HEK293 (cell line): ENCODE data around the gene DYDC1.

Experiments
- HOXD13 ChIP-seq: sonication (generic); formaldehyde crosslinking; IDR thresholded peaks from 2 replicates; pipeline ENCODE4 v1.8.0; 2022; ENCODE audit warnings: missing genetic modification reagents, borderline replicate concordance
- MZF1 ChIP-seq: fragments of 450-650 bp; formaldehyde crosslinking; IDR thresholded peaks from 2 replicates; pipeline ENCODE4 v1.5.1; 2017; ENCODE audit warnings: missing biosample characterization, missing genetic modification characterization, borderline replicate concordance
- RBAK ChIP-seq: fragments of 450-650 bp; formaldehyde crosslinking; IDR thresholded peaks from 2 replicates; pipeline ENCODE4 v1.5.1; 2016; ENCODE audit warnings: missing biosample characterization, missing genetic modification characterization
- YY1 ChIP-seq: fragments of 450-650 bp; formaldehyde crosslinking; IDR thresholded peaks from 2 replicates; pipeline ENCODE4 v1.5.1; 2018; ENCODE audit warnings: missing biosample characterization, missing genetic modification characterization
- ZNF133 ChIP-seq: fragments of 450-650 bp; formaldehyde crosslinking; IDR thresholded peaks from 2 replicates; pipeline ENCODE4 v1.5.1; 2016; ENCODE audit warnings: missing biosample characterization, missing genetic modification characterization
- ZNF24 ChIP-seq: fragments of 450-650 bp; formaldehyde crosslinking; IDR thresholded peaks from 2 replicates; pipeline ENCODE4 v1.5.1; 2016; ENCODE audit warnings: missing biosample characterization, missing genetic modification characterization
- ZNF341 ChIP-seq: fragments of 450-650 bp; formaldehyde crosslinking; IDR thresholded peaks from 2 replicates; pipeline ENCODE4; 2016; ENCODE audit warnings: low read depth, missing biosample characterization, missing genetic modification characterization
- ZNF433 ChIP-seq: fragments of 450-650 bp; formaldehyde crosslinking; IDR thresholded peaks from 2 replicates; pipeline ENCODE4 v1.5.1; 2016; ENCODE audit warnings: missing biosample characterization, missing genetic modification characterization, low read depth
- ZNF530 ChIP-seq: fragments of 450-650 bp; formaldehyde crosslinking; IDR thresholded peaks from 2 replicates; pipeline ENCODE4 v1.5.1; 2016; ENCODE audit warnings: low read depth, missing biosample characterization, missing genetic modification characterization
- ZNF776 ChIP-seq: fragments of 450-650 bp; formaldehyde crosslinking; IDR thresholded peaks from 2 replicates; pipeline ENCODE4 v1.5.0; 2017; ENCODE audit warnings: missing biosample characterization, missing genetic modification characterization, borderline replicate concordance
- TF ChIP-seq, protein P1 (sequence below): fragments of 450-650 bp; formaldehyde crosslinking; IDR thresholded peaks from 2 replicates; pipeline ENCODE4 v1.5.1; 2016; ENCODE audit warnings: missing biosample characterization, missing genetic modification characterization
- TF ChIP-seq, protein P2 (sequence below): fragments of 450-650 bp; formaldehyde crosslinking; IDR thresholded peaks from 2 replicates; pipeline ENCODE4 v1.5.1; 2016; ENCODE audit warnings: missing biosample characterization, missing genetic modification characterization
- TF ChIP-seq, protein P3 (sequence below): fragments of 450-650 bp; formaldehyde crosslinking; IDR thresholded peaks from 2 replicates; pipeline ENCODE4 v1.5.1; 2016; ENCODE audit warnings: missing biosample characterization, missing genetic modification characterization, low read depth
- TF ChIP-seq, protein P4 (sequence below): fragments of 450-650 bp; formaldehyde crosslinking; IDR thresholded peaks from 2 replicates; pipeline ENCODE4 v1.5.1; 2016; ENCODE audit warnings: missing biosample characterization, missing genetic modification characterization

DNA sequence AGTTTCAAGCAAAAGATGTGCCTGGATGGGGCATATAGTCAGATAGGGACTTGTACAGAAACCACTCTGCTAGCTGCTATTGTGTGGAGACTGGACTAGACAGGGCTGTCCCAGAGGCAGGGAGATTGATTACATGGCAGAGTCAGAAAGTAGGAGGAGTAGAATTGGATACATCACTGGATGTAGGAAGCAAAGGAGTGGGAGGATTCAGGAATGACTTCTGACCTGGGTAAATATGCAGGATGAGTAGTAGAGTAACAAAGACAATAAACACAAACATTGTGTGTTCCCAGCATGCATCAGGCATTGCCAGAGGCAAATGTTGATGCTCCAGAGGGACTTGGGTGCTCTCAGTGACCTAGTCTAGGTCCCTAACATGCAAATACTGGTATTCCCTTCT, 36.2 kb downstream of the DYDC1 start:
- TF ChIP-seq, protein P1, sequence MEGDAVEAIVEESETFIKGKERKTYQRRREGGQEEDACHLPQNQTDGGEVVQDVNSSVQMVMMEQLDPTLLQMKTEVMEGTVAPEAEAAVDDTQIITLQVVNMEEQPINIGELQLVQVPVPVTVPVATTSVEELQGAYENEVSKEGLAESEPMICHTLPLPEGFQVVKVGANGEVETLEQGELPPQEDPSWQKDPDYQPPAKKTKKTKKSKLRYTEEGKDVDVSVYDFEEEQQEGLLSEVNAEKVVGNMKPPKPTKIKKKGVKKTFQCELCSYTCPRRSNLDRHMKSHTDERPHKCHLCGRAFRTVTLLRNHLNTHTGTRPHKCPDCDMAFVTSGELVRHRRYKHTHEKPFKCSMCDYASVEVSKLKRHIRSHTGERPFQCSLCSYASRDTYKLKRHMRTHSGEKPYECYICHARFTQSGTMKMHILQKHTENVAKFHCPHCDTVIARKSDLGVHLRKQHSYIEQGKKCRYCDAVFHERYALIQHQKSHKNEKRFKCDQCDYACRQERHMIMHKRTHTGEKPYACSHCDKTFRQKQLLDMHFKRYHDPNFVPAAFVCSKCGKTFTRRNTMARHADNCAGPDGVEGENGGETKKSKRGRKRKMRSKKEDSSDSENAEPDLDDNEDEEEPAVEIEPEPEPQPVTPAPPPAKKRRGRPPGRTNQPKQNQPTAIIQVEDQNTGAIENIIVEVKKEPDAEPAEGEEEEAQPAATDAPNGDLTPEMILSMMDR (tag by site-specific recombination): no peak
- TF ChIP-seq YY1 (no peak), ZNF341 (tag by site-specific recombination) (no peak), ZNF24 (tag by site-specific recombination) (no peak), ZNF133 (tag by site-specific recombination) (no peak), ZNF776 (no peak), ZNF433 (tag by site-specific recombination) (no peak), ZNF530 (tag by site-specific recombination) (no peak), RBAK (tag by site-specific recombination) (no peak), HOXD13 (CRISPR knock-in tag) (no peak), MZF1 (no peak)
- TF ChIP-seq, protein P2, sequence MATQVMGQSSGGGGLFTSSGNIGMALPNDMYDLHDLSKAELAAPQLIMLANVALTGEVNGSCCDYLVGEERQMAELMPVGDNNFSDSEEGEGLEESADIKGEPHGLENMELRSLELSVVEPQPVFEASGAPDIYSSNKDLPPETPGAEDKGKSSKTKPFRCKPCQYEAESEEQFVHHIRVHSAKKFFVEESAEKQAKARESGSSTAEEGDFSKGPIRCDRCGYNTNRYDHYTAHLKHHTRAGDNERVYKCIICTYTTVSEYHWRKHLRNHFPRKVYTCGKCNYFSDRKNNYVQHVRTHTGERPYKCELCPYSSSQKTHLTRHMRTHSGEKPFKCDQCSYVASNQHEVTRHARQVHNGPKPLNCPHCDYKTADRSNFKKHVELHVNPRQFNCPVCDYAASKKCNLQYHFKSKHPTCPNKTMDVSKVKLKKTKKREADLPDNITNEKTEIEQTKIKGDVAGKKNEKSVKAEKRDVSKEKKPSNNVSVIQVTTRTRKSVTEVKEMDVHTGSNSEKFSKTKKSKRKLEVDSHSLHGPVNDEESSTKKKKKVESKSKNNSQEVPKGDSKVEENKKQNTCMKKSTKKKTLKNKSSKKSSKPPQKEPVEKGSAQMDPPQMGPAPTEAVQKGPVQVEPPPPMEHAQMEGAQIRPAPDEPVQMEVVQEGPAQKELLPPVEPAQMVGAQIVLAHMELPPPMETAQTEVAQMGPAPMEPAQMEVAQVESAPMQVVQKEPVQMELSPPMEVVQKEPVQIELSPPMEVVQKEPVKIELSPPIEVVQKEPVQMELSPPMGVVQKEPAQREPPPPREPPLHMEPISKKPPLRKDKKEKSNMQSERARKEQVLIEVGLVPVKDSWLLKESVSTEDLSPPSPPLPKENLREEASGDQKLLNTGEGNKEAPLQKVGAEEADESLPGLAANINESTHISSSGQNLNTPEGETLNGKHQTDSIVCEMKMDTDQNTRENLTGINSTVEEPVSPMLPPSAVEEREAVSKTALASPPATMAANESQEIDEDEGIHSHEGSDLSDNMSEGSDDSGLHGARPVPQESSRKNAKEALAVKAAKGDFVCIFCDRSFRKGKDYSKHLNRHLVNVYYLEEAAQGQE: no peak
- TF ChIP-seq, protein P3, sequence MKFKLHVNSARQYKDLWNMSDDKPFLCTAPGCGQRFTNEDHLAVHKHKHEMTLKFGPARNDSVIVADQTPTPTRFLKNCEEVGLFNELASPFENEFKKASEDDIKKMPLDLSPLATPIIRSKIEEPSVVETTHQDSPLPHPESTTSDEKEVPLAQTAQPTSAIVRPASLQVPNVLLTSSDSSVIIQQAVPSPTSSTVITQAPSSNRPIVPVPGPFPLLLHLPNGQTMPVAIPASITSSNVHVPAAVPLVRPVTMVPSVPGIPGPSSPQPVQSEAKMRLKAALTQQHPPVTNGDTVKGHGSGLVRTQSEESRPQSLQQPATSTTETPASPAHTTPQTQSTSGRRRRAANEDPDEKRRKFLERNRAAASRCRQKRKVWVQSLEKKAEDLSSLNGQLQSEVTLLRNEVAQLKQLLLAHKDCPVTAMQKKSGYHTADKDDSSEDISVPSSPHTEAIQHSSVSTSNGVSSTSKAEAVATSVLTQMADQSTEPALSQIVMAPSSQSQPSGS (tag by site-specific recombination): no peak
- TF ChIP-seq, protein P4, sequence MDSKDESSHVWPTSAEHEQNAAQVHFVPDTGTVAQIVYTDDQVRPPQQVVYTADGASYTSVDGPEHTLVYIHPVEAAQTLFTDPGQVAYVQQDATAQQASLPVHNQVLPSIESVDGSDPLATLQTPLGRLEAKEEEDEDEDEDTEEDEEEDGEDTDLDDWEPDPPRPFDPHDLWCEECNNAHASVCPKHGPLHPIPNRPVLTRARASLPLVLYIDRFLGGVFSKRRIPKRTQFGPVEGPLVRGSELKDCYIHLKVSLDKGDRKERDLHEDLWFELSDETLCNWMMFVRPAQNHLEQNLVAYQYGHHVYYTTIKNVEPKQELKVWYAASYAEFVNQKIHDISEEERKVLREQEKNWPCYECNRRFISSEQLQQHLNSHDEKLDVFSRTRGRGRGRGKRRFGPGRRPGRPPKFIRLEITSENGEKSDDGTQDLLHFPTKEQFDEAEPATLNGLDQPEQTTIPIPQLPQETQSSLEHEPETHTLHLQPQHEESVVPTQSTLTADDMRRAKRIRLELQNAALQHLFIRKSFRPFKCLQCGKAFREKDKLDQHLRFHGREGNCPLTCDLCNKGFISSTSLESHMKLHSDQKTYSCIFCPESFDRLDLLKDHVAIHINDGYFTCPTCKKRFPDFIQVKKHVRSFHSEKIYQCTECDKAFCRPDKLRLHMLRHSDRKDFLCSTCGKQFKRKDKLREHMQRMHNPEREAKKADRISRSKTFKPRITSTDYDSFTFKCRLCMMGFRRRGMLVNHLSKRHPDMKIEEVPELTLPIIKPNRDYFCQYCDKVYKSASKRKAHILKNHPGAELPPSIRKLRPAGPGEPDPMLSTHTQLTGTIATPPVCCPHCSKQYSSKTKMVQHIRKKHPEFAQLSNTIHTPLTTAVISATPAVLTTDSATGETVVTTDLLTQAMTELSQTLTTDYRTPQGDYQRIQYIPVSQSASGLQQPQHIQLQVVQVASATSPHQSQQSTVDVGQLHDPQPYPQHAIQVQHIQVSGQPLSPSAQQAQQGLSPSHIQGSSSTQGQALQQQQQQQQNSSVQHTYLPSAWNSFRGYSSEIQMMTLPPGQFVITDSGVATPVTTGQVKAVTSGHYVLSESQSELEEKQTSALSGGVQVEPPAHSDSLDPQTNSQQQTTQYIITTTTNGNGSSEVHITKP (tag by site-specific recombination): no peak
